Measurements from ENCODE around the gene LYPD6.

Gene LYPD6

GRCh38 chr2:149330127-149331022, at the start of gene LYPD6 (continued):
- TF ChIP-seq PBX3 (CRISPR knock-in tag; IDR thresholded peaks at IDR 0.05) (peak; percentile 74; the same call in 1 of the 2 replicates), ZNF169 (tag by site-specific recombination; IDR thresholded peaks at IDR 0.05) (no peak), ZNF548 (tag by site-specific recombination; IDR thresholded peaks at IDR 0.05) (no peak), ZNF266 (tag by site-specific recombination; IDR thresholded peaks at IDR 0.05; ENCODE audit: low read depth) (no peak), ZNF518A (tag by site-specific recombination; conservative IDR thresholded peaks at IDR 0.05; ENCODE audit: low read depth) (no peak), GLI4 (tag by site-specific recombination; IDR thresholded peaks at IDR 0.05) (no peak), ZFP69B (tag by site-specific recombination; IDR thresholded peaks at IDR 0.05) (peak; percentile 30; the same call in 1 of the 2 replicates), ZNF514 (tag by site-specific recombination; IDR thresholded peaks at IDR 0.05) (no peak), KLF1 (tag by site-specific recombination; IDR thresholded peaks at IDR 0.05) (no peak), SETDB1 (IDR thresholded peaks at IDR 0.05; ENCODE audit: insufficient read length, low read length) (no peak), TSHZ1 (tag by site-specific recombination; IDR thresholded peaks at IDR 0.05; ENCODE audit: borderline replicate concordance) (no peak), ZFP3 (tag by site-specific recombination; IDR thresholded peaks at IDR 0.05; ENCODE audit: low read depth) (no peak), ZNF555 (tag by site-specific recombination; conservative IDR thresholded peaks at IDR 0.05) (no peak), ZNF48 (tag by site-specific recombination; IDR thresholded peaks at IDR 0.05) (no peak), TRIM28 (IDR thresholded peaks at IDR 0.05; ENCODE audit: borderline replicate concordance, low read length) (no peak), PRDM10 (tag by site-specific recombination; IDR thresholded peaks at IDR 0.05) (peak; percentile 73; the same call in 1 of the 2 replicates), ZNF24 (tag by site-specific recombination; IDR thresholded peaks at IDR 0.05) (peak; percentile 17; the same call in 1 of the 2 replicates), ZSCAN4 (tag by site-specific recombination; IDR thresholded peaks at IDR 0.05) (no peak), ZBTB7A (tag by site-specific recombination; IDR thresholded peaks at IDR 0.05; ENCODE audit: low read depth) (0 out of 2 replicates have a peak, but pooled peaks have one; percentile 40), ZNF426 (tag by site-specific recombination; IDR thresholded peaks at IDR 0.05) (no peak), KLF10 (tag by site-specific recombination; IDR thresholded peaks at IDR 0.05) (peak; percentile 66; the same call in 1 of the 2 replicates), ZNF843 (tag by site-specific recombination; IDR thresholded peaks at IDR 0.05) (0 out of 2 replicates have a peak, but pooled peaks have one; percentile 15)
